Activated B cell treated with CpG ODN at 0.5 μM for 24 hours (primary cell): ENCODE data around the gene IL32. TPM values are rescaled to one million over a fixed set of nuclear protein-coding genes. Genes with fewer than 3 reads are reported as not detected.

Experiments used
- ATAC-seq: fragments of 200-7000 bp; cut with Tn5 transposase; one replicate; pipeline ENCODE4 v1.10.0; 2021; ENCODE audit warnings: low read depth, mild to moderate bottlenecking, moderate library complexity
- CTCF ChIA-PET: fragments of 350-600 bp; sonication (Branson Sonifier 250); formaldehyde crosslinking; loops from one replicate; lab custom pipeline; 2021; ENCODE audit warnings: antibody characterized with exemption; lab: Charles Lee
- POLR2A ChIA-PET: fragments of 350-600 bp; sonication (Branson Sonifier 250); formaldehyde crosslinking; loops from one replicate; lab custom pipeline; 2021; ENCODE audit warnings: antibody characterized with exemption; lab: Charles Lee
- DNase-seq: peaks from one replicate; pipeline ENCODE4 v3.0.0; 2022
- H3K27ac Mint-ChIP-seq: one replicate; pipeline ENCODE4 v1.8.0; 2020; ENCODE audit warnings: mixed read lengths
- H3K27me3 Mint-ChIP-seq: one replicate; pipeline ENCODE4 v1.8.0; 2021; ENCODE audit warnings: mixed read lengths
- H3K36me3 Mint-ChIP-seq: one replicate; pipeline ENCODE4 v1.8.0; 2021; ENCODE audit warnings: low read depth, mixed read lengths
- H3K4me1 Mint-ChIP-seq: one replicate; pipeline ENCODE4 v1.8.0; 2021; ENCODE audit warnings: mixed read lengths
- H3K4me3 Mint-ChIP-seq: one replicate; pipeline ENCODE4 v1.8.0; 2020; ENCODE audit warnings: mild to moderate bottlenecking, mixed read lengths
- H3K9me3 Mint-ChIP-seq: one replicate; pipeline ENCODE4 v1.8.0; 2020; ENCODE audit warnings: mixed read lengths
- intact Hi-C: fragments of 100-400 bp; cut with micrococcal nuclease; formaldehyde crosslinking; loops from one replicate; pipeline ENCODE4 v1.15.1; 2024
- total RNA-seq: library from RNA; stranded (reverse); gene quantifications from 2 replicates; pipeline ENCODE4 v1.2.3, GENCODE V29; 2022
- TF ChIP-seq, protein P1 (sequence below): fragments of 200-600 bp; IDR thresholded peaks from one replicate; pipeline ENCODE4 v1.8.0; 2022; ENCODE audit warnings: antibody characterized with exemption, mild to moderate bottlenecking

Gene IL32
- total RNA-seq, 1 donor from 2014 or later, result 3.4 TPM

DNA sequence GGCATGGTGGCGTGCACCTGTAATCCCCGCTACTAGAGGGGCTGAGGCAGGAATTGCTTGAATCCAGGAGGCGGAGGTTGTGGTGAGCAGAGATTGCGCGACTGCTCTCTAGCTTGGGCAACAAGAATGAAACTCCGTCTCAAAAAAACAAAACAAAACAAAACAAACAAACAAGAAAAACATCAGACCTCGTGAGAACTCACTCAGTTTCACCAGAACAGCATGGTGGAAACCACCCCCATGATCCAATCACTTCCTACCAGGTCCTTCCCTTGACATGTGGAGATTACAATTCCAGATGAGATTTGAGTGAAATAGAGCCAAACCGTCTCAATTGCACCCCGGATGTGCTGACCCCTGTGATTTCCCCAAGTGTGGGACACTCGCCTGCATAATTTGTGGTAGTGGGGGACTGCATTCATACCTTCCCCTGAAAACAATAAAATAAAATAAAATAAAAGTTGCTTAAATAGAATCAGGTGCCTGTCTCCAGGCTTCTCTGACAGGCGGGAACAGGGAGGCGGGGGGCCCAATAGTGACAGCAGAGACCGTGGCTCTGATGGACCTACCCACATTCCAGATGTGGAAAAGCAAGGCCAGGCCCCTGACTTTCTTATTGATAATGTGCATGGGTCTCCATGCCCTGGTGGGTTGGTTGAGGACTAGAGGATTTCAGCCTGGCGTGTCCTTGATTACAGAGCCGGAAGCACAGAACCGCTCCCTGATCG lies 20.6 kb downstream of the IL32 start:
- DNase-seq (no peak), ATAC-seq (no peak)
- CTCF ChIA-PET, result no interaction called here
- Mint-ChIP-seq H3K27me3 (peaks cover 10% of the 10 kb centered on the region), H3K27ac (no peak overlapping the region), H3K36me3 (no peaks in the 10 kb centered on the region), H3K4me3 (no peak overlapping the region), H3K4me1 (peaks cover 5% of the 10 kb centered on the region), H3K9me3 (no peaks in the 10 kb centered on the region)
- POLR2A ChIA-PET, result interaction anchor here (0.9 kb wide), 1 partner anchor 11 kb away, joined by 6 read pairs; no protein-coding TSS in a partner anchor
- TF ChIP-seq, protein P1, sequence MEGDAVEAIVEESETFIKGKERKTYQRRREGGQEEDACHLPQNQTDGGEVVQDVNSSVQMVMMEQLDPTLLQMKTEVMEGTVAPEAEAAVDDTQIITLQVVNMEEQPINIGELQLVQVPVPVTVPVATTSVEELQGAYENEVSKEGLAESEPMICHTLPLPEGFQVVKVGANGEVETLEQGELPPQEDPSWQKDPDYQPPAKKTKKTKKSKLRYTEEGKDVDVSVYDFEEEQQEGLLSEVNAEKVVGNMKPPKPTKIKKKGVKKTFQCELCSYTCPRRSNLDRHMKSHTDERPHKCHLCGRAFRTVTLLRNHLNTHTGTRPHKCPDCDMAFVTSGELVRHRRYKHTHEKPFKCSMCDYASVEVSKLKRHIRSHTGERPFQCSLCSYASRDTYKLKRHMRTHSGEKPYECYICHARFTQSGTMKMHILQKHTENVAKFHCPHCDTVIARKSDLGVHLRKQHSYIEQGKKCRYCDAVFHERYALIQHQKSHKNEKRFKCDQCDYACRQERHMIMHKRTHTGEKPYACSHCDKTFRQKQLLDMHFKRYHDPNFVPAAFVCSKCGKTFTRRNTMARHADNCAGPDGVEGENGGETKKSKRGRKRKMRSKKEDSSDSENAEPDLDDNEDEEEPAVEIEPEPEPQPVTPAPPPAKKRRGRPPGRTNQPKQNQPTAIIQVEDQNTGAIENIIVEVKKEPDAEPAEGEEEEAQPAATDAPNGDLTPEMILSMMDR, result no peak
- intact Hi-C loops, result no loop called here

DNA sequence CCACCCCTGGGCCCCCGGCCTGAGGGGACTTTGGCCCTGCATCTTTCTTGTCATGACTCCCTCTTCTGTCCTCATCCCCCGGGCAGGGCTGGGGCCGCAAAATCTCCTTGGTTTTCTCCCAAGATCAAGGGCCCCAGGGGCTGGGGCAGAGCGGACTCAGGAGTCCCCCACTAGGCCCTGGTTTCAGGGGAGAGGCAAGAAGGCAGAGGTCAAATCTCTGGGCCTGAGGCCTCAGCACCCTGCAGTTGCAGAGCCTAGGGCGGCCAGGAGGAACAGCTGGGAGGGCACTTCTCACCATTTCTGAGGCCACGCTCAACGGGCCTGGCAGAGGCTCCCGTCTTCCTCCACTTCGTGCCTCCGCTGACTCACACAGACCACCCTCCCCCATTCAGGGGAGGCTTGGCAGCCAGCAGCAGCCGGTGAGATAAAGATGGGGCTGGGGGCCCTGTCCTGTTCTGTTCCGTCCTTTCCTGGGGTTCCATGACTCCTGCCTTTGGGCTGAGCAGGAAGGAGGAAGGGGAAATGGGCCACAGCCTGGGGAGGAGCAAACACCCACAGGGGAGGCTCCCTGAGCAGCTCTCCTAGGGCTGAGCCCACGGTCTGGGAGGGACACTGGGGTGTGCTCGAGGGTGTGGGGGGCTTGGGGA lies 21.3 kb downstream of the IL32 start:
- Mint-ChIP-seq H3K4me1 (peaks cover 5% of the 10 kb centered on the region), H3K27me3 (peaks cover 10% of the 10 kb centered on the region), H3K27ac (no peak overlapping the region), H3K9me3 (no peaks in the 10 kb centered on the region), H3K4me3 (no peak overlapping the region), H3K36me3 (no peaks in the 10 kb centered on the region)
- TF ChIP-seq, protein P1, result no peak
- intact Hi-C loops, result no loop called here
- no peak for DNase-seq
- CTCF ChIA-PET, result no interaction called here
- POLR2A ChIA-PET, result no interaction called here
- no peak for ATAC-seq

DNA sequence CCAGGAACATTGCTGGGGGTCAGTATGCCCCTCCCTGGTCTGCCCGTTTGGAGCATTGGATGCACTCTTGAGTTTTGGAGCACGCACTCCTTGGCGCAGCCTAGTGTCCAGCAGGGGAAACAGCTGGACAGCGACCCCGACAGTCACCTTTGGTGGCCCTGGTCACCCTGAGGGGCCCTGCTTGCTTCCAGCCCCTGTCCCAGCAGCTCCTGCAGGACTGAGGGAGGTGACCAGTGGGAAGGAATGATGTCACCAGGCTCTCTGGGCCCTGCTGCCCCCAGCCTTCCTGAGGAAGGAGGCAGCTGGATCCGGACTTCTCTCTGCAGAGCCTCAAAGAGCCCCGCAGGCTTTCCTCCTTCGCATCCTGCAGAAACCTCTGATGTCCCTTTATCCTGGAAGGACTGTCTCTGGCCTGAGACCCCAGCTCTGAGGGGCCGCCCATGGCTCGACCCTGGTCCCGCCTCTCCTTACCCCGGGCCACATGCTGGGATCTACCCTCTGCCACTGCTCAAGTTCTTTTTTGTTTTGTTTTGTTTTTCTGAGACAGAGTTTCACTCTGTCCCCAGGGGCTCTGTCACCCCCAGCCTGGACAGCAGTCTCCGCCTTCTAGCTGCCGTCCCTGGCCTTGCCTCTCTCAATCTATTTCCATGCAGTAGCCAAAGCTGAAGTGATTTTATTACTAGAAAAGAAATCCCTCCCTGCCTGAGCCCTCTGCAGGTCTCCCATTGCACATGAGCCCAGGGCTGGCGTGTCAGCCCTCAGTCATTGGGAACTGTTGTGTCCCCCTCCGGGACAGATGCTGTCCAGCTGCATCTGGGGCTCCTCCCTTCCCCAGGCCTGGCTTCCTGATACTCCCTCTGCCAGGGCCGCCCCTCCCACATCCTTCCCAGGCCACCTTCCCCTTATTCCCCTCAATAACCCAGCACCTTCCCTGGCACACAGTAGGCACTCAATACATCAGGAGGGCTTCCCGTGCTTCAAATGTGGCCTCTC lies 22.1 kb downstream of the IL32 start:
- Mint-ChIP-seq H3K4me1 (peaks cover 5% of the 10 kb centered on the region), H3K36me3 (no peaks in the 10 kb centered on the region), H3K9me3 (no peaks in the 10 kb centered on the region), H3K4me3 (no peak overlapping the region), H3K27me3 (peaks cover 10% of the 10 kb centered on the region), H3K27ac (no peak overlapping the region)
- TF ChIP-seq, protein P1, result no peak
- no peak for DNase-seq
- POLR2A ChIA-PET, result no interaction called here
- intact Hi-C loops, result no loop called here
- CTCF ChIA-PET, result no interaction called here
- no peak for ATAC-seq

DNA sequence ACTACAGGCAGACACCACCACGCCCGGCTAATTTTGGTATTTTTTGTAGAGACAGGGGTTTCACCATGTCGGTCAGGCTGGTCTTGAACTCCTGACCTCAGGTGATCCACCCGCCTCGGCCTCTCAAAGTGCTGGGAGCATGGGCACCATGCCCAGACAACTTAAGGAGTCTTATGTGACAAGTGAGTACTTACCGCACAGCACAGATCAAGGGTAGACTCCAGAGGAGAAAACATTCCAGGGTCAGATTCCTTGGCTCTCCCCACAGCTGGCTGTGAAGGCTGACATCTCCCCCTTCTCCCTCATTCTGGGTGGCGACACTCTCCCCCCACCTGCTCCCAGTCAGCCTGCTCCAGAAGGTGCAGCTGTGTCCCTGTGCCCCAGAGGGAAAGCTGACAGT lies 23.0 kb downstream of the IL32 start:
- ChIA-PET CTCF (no interaction called here), POLR2A (interaction anchor here (0.6 kb wide), 1 partner anchor 72 kb away, joined by 12 read pairs; no protein-coding TSS in a partner anchor)
- Mint-ChIP-seq H3K9me3 (no peaks in the 10 kb centered on the region), H3K4me1 (peaks cover 5% of the 10 kb centered on the region), H3K27ac (no peak overlapping the region), H3K4me3 (no peak overlapping the region), H3K27me3 (peaks cover 10% of the 10 kb centered on the region), H3K36me3 (no peaks in the 10 kb centered on the region)
- ATAC-seq (no peak), DNase-seq (no peak)
- intact Hi-C loops, result no loop called here
- TF ChIP-seq, protein P1, result no peak
